Brain microvascular endothelial cell (primary cell): ENCODE data around the gene ZNF507.

Experiments
- DNase-seq: peaks from one replicate; pipeline ENCODE4 v3.0.0-alpha.2; 2020
- H3K27ac ChIP-seq: fragments of 250-450 bp; sonication (Bioruptor Pico); 2 replicates; pipeline ENCODE4 v1.5.1; 2020; ENCODE audit warnings: mild to moderate bottlenecking, moderate library complexity
- H3K27me3 ChIP-seq: fragments of 250-450 bp; sonication (Bioruptor Pico); replicated peaks from 2 replicates; pipeline ENCODE4 v1.5.1; 2020; ENCODE audit warnings: mild to moderate bottlenecking
- H3K36me3 ChIP-seq: fragments of 250-450 bp; sonication (Bioruptor Pico); replicated peaks from 2 replicates; pipeline ENCODE4 v1.5.1; 2020; ENCODE audit warnings: mild to moderate bottlenecking
- H3K4me3 ChIP-seq: 2 replicates; pipeline ENCODE4 v1.5.1; 2011; ENCODE audit warnings: low read depth, mild to moderate bottlenecking, control low read depth, low read length, moderate library complexity
- in situ Hi-C: cut with HindIII; loops from 2 replicates; pipeline ENCODE4 v1.10.0; 2017; ENCODE audit warnings: low sequenced_read_pairs, low pct_ligation_motif_present
- TF ChIP-seq, protein P1 (sequence below): IDR thresholded peaks from 2 replicates; pipeline ENCODE4 v1.5.1; 2011; ENCODE audit warnings: low read depth, mild to moderate bottlenecking, moderate library complexity, low read length, control low read depth, inconsistent platforms; ENCODE audit errors: missing control alignments

ZNF507 gene

DNA sequence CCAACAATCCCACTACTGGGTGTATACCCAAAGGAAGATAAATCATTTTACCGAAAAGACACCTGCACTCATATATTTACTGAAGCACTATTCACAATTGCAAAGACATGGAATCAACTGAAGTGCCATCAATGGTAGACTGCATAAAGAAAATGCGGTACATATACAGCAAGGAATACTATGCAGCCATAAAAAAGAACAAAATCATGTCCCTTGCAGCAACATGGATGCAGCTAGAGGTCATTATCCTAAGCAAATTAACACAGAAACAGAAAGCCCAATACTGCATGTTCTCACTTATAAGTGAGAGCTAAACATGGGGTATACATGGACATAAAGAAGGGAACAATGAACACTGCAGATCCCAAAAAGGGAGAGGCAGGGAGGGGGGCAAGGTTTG is 2.7 kb upstream of the ZNF507 start:
- Histone ChIP-seq H3K4me3 (no peak overlapping the region), H3K27me3 (no peaks in the 10 kb centered on the region), H3K36me3 (no peaks in the 10 kb centered on the region), H3K27ac (no peak overlapping the region)
- in situ Hi-C loops, result no loop called here
- TF ChIP-seq, protein P1, sequence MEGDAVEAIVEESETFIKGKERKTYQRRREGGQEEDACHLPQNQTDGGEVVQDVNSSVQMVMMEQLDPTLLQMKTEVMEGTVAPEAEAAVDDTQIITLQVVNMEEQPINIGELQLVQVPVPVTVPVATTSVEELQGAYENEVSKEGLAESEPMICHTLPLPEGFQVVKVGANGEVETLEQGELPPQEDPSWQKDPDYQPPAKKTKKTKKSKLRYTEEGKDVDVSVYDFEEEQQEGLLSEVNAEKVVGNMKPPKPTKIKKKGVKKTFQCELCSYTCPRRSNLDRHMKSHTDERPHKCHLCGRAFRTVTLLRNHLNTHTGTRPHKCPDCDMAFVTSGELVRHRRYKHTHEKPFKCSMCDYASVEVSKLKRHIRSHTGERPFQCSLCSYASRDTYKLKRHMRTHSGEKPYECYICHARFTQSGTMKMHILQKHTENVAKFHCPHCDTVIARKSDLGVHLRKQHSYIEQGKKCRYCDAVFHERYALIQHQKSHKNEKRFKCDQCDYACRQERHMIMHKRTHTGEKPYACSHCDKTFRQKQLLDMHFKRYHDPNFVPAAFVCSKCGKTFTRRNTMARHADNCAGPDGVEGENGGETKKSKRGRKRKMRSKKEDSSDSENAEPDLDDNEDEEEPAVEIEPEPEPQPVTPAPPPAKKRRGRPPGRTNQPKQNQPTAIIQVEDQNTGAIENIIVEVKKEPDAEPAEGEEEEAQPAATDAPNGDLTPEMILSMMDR, result no peak
- no peak for DNase-seq

DNA sequence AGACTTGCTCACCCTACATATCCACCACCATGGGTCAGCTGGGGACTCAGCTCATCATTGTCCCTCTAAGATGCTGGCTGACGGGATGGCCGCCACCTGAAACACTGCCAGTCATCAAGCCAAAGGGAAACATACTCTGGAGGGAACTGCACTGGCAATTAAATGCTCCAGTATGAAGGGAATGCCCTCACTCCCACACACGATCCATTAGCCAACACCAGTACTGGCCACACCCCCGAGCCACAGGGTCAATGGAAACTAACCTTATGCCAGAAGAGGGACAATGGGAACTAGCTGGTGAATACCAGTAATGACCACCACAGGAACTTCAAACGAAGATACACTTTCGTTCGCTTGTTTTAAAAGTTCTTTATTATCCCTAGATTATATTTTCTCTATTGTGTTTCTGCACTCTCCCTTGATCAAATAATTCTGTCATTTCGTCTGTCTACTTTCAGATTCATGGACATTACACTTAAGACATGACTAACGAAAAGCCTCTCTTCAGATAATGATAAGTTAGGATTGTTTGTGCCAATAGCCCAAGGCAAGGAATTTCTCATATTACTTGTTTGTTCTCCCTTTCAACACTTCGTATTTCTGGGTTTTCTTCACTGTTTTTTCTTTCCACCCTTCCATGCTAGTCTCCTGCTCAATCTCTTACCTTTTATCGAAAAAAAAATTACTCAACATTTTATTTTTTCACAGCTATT is 1.7 kb upstream of the ZNF507 start:
- no peaks in the 10 kb centered on the region for H3K36me3 ChIP-seq
- TF ChIP-seq, protein P1, result no peak
- no peak overlapping the region for H3K27ac ChIP-seq
- H3K27me3 ChIP-seq, result no peaks in the 10 kb centered on the region
- no peak for DNase-seq
- in situ Hi-C loops, result no loop called here
- H3K4me3 ChIP-seq, result no peak overlapping the region

DNA sequence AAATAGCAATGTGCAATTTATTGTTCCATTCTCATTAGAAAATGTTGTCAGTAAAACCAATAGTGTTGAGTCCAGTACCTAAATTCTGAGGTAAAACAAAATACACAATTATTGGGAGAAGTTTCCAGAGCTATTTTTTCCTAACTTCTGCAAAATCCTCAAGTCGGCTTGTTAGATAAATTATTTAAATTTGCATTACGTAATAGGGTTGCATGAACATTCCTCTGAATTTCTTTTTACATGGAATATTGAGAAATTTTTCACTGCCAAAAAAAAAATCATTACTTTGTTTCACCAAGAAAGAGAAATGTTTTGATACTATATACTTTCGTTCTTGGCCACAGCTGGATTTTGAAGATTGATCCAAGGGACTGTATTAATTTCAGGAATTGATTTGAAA is 1.5 kb downstream of the ZNF507 start:
- TF ChIP-seq, protein P1, result no peak
- no peaks in the 10 kb centered on the region for H3K27me3 ChIP-seq
- in situ Hi-C loops, result no loop called here
- H3K27ac ChIP-seq, result no peak overlapping the region
- no peaks in the 10 kb centered on the region for H3K36me3 ChIP-seq
- no peak for DNase-seq
- peak overlapping the region; percentile 87 for H3K4me3 ChIP-seq

DNA sequence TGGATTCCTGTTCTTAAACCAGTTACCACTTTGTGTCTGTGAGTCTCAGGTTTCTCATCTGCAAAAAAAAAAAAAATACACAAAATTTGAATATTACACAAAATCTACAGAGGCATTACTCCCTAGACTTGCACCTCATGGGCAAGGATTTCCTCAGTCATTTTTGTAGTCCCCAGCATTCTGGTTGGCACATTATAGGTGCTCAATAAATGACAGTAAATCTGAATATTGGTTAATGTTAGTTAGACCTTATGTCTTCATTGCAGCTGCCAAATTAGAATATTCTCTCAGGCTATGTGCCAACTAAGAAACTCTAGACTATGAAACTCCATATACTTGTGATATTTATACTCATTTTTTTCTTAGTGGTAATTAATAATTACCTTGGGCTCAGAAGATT is 2.2 kb downstream of the ZNF507 start:
- in situ Hi-C loops, result no loop called here
- H3K36me3 ChIP-seq, result no peaks in the 10 kb centered on the region
- H3K27me3 ChIP-seq, result no peaks in the 10 kb centered on the region
- no peak overlapping the region for H3K27ac ChIP-seq
- H3K4me3 ChIP-seq, result no peak overlapping the region
- TF ChIP-seq, protein P1, result no peak
- no peak for DNase-seq

DNA sequence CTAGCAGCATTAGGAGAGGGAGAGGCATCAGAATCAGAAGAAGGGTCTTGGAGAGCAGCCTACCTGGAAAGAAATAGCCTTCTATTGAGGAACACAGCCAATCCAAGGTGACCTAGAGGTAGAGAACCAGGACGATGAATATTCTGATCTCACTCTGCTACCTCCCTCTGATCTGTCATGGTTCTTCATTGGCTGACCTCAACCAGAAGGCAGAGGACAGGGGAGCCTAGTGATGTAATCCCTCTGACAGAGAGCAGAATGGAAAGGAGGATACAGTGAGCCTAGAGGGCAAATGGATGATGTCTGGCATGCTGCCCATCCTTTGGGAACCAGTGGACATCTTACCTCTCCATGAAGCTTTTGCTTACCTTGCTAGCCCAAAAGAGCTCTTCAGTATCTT is 3.6 kb downstream of the ZNF507 start:
- H3K27me3 ChIP-seq, result no peaks in the 10 kb centered on the region
- DNase-seq, result no peak
- in situ Hi-C loops, result no loop called here
- no peak overlapping the region for H3K27ac ChIP-seq
- TF ChIP-seq, protein P1, result no peak
- peaks cover 14% of the 10 kb centered on the region for H3K36me3 ChIP-seq
- no peak overlapping the region for H3K4me3 ChIP-seq
